C4-2B (cell line): ENCODE results near the gene MYL10.
"Not testable (repeated sequence)": the region's sequence is repeated elsewhere in the genome, so short reads cannot be mapped to it uniquely, and the experiment has no call there.

Source experiments
- H3K27ac ChIP-seq: fragments of 450-650 bp; 2 replicates; pipeline ENCODE4 v1.5.1; 2017
- CTCF ChIP-seq: fragments of 450-650 bp; conservative IDR thresholded peaks from 2 replicates; pipeline ENCODE4 v1.5.1; 2017; ENCODE audit warnings: mild to moderate bottlenecking
- ZFX ChIP-seq: fragments of 450-650 bp; IDR thresholded peaks from 2 replicates; pipeline ENCODE4 v1.6.1; 2017

Gene MYL10

DNA sequence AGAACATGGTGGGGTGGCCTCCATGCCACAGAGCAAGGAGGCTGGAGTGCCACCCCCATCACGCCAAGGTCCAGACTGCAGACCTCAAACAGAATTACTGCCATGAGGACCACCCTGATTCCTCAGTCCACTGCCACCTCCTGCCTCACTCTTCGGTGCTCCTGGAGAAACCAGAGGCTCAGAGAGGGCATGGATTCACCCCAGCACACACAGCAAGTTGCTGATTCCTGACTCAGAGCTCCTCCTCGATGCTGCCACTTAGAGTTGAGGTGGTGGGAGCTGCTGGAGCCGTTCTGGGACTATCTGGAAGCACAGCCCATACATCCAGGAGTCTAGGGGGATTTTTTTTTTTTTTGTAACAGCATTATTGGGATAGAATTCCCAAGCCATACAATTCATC lies 22.0 kb upstream of the MYL10 start:
- TF ChIP-seq ZFX (no peak), CTCF (no peak)
- no peak overlapping the region for H3K27ac ChIP-seq

DNA sequence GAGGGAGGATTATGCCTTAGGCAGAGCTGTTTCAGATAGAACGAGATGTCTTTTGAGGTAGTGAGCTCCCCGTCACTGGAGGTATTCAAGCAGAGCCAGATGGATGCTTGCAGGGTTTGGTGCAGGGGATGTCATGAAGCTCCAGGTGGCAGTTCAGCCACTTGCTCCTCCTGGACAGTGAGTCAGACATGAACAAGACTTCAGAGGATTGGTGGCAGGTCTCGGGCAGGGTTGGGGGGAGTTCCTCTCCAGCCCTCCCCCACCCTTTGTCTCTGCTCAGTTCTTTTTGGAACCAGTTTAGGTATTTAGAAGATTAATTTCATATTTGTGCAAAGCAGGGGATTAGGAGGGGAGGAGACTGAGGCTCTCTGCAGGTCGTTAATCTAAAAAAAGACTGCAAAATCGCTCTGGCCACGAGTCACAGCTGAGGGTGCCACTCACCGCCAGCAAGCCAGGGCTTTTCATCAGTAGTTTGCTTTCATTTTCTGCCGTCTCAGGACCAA lies 21.5 kb upstream of the MYL10 start:
- TF ChIP-seq ZFX (no peak), CTCF (no peak)
- H3K27ac ChIP-seq = no peak overlapping the region

GRCh38 chr7:101647876-101648275 lies 18.8 kb upstream of the MYL10 start:
- not testable (repeated sequence) for H3K27ac ChIP-seq

- no peak for TF ChIP-seq CTCF
- TF ChIP-seq ZFX = no peak
- H3K27ac ChIP-seq = no peak overlapping the region
These were observed 16.9 kb upstream of the MYL10 start for GRCh38 chr7:101645951-101646350.

- TF ChIP-seq CTCF (no peak), ZFX (no peak)
- H3K27ac ChIP-seq = no peak overlapping the region
These were observed 15.8 kb upstream of the MYL10 start for GRCh38 chr7:101644879-101645278.

- H3K27ac ChIP-seq = not testable (repeated sequence)
These were observed 10.0 kb upstream of the MYL10 start for GRCh38 chr7:101639127-101639526.

- H3K27ac ChIP-seq = no peak overlapping the region
- TF ChIP-seq ZFX (no peak), CTCF (no peak)
These were observed 7.9 kb upstream of the MYL10 start for GRCh38 chr7:101636822-101637623.

DNA sequence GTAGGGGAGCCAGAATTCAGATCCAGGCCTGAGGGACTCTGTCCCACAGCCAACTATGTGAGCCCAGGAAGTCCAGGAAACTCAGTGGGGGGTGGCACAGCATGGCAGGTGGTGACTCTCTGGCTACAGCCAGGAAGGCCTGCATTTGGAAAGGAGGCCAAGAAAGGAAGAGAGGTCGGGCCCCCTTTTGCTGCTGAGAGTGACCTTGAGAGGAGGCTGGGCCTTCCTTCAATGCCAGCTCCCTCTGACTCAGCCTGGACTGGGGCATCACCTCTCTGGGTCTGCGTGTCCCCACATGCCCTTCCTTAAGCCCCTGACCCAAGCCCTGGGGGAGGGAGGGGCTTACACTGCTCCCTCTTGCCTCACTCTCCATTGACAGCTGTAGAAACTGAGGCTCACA lies 6.4 kb upstream of the MYL10 start:
- no peak overlapping the region for H3K27ac ChIP-seq
- TF ChIP-seq CTCF (no peak), ZFX (no peak)
